Upper lobe of left lung (tissue), 6 donors: ENCODE results near the gene LEKR1. TPM values are rescaled to one million over a fixed set of nuclear protein-coding genes. Genes with fewer than 3 reads are reported as not detected.
A peak's percentile ranks its signal among the peaks of the same experiment; 100 is the strongest.

Source experiments
- ATAC-seq, 2 donors: fragments of 200-7000 bp; cut with Tn5 transposase; one replicate each; pipeline ENCODE4 v1.9.1; 2022; ENCODE audit warnings: mild to moderate bottlenecking in 2 of 2, moderate library complexity in 2 of 2; ENCODE audit not compliant: low FRiP score in 2 of 2
- DNase-seq, 2 donors: peaks; one replicate each; pipeline ENCODE4 v3.0.0-alpha.2; 2019 to 2020
- H3K27ac ChIP-seq, 4 donors: fragments of 200-600 bp; sonication (generic); one replicate each; pipeline ENCODE4 v1.5.1; 2016 to 2019
- H3K27me3 ChIP-seq, 4 donors: fragments of 200-600 bp; sonication (generic); one replicate each; pipeline ENCODE4 v1.5.1; 2017 to 2019
- H3K36me3 ChIP-seq, 4 donors: fragments of 200-600 bp; sonication (generic); one replicate each; pipeline ENCODE4 v1.5.1; 2016 to 2019
- H3K4me1 ChIP-seq, 4 donors: fragments of 200-600 bp; sonication (generic); one replicate each; pipeline ENCODE4 v1.5.1; 2018 to 2019
- H3K4me3 ChIP-seq, 4 donors: fragments of 200-600 bp; sonication (generic); one replicate each; pipeline ENCODE4 v1.5.1; 2017 to 2019; ENCODE audit warnings: mild to moderate bottlenecking in 2 of 4, moderate library complexity in 1 of 4
- H3K9me3 ChIP-seq, 4 donors: fragments of 200-600 bp; sonication (generic); one replicate each; pipeline ENCODE4 v1.5.1; 2018 to 2019
- CTCF ChIP-seq, 6 experiments: fragments of 450-650 bp in 4 of 6; fragments of 200-600 bp in 2 of 6; sonication (generic) in 2 of 6; IDR thresholded peaks; one replicate each; pipeline ENCODE4 v1.5.1; 2016 to 2019; ENCODE audit warnings: antibody characterized with exemption in 6 of 6
- EP300 ChIP-seq, 4 donors: sonication (generic); formaldehyde crosslinking; IDR thresholded peaks; one replicate each; pipeline ENCODE4 v1.5.1; 2017; ENCODE audit warnings: antibody characterized with exemption in 4 of 4, control low read depth in 2 of 4
- POLR2A ChIP-seq, 4 donors: fragments of 450-650 bp; IDR thresholded peaks; one replicate each; pipeline ENCODE4 v1.5.1; 2016 to 2017; ENCODE audit warnings: antibody characterized with exemption in 4 of 4, mild to moderate bottlenecking in 2 of 4
- POLR2AphosphoS5 ChIP-seq, 2 donors: sonication (generic); formaldehyde crosslinking; IDR thresholded peaks; one replicate each; pipeline ENCODE4 v1.5.1; 2017; ENCODE audit warnings: antibody characterized with exemption in 2 of 2
- WGBS, 2 donors: methylation state at CpG; one replicate each; pipeline ENCODE4 v1.1.5; 2017 to 2018; 5-methylcytosine and 5-hydroxymethylcytosine counted together
- total RNA-seq, 6 donors: library from RNA; depleted of rRNA in 4 of 6; stranded (reverse); fragments of >200 nt in 4 of 6; gene quantifications; one replicate each; pipeline versions ENCODE4 v1.1.0 to v1.2.1, GENCODE V29; 2016 to 2021
- donor health status: DM: no; HTN: no; CAD: no; lungs with moderate emphysema.
- donor health status: DM: no; HTN: yes; CAD: no; lungs with severe emphysema.

The LEKR1 gene
- total RNA-seq, 6 donors from 2014 or later = 1.0 to 9.1 (median 2.2) TPM

- TF ChIP-seq EP300 (IDR thresholded peaks at IDR 0.05) = no peak
- no peak for TF ChIP-seq CTCF (IDR thresholded peaks at IDR 0.05)
- no peak for TF ChIP-seq POLR2A (IDR thresholded peaks at IDR 0.05)
- Histone ChIP-seq H3K4me1 (no peaks in the 10 kb centered on the region), H3K9me3 (no peaks in the 10 kb centered on the region), H3K27ac (peak overlapping the region in 1 of 4 donors; percentile 30), H3K36me3 (no peaks in the 10 kb centered on the region), H3K4me3 (no peak overlapping the region), H3K27me3 (no peaks in the 10 kb centered on the region)
- DNase-seq (no peak), ATAC-seq (no peak)
- 73 to 83% methylated on average over 7 of the region's 7 CpGs for WGBS, 2 donors
These were observed 243.9 kb downstream of the LEKR1 start for GRCh38 chr3:157069846-157070677.

- Histone ChIP-seq H3K27ac (peak overlapping the region in 1 of 4 donors; percentile 30), H3K4me3 (no peak overlapping the region), H3K9me3 (no peaks in the 10 kb centered on the region), H3K27me3 (no peaks in the 10 kb centered on the region), H3K4me1 (no peaks in the 10 kb centered on the region), H3K36me3 (no peaks in the 10 kb centered on the region)
- TF ChIP-seq POLR2AphosphoS5 (IDR thresholded peaks at IDR 0.05) = no peak
- TF ChIP-seq POLR2A (IDR thresholded peaks at IDR 0.05) = no peak
- no peak for TF ChIP-seq EP300 (IDR thresholded peaks at IDR 0.05)
- TF ChIP-seq CTCF (IDR thresholded peaks at IDR 0.05) = no peak
- WGBS, 2 donors = 68 to 75% methylated on average over 2 of the region's 2 CpGs
- ATAC-seq (peak in 1 of 2 donors; percentile 49), DNase-seq (no peak)
These were observed 244.5 kb downstream of the LEKR1 start for GRCh38 chr3:157070678-157070999.

GRCh38 chr3:157071744-157072525 lies 245.8 kb downstream of the LEKR1 start:
- H3K4me3 ChIP-seq = no peak overlapping the region
- no peaks in the 10 kb centered on the region for H3K27me3 ChIP-seq
- no peaks in the 10 kb centered on the region for H3K36me3 ChIP-seq
- no peaks in the 10 kb centered on the region for H3K9me3 ChIP-seq
- H3K4me1 ChIP-seq = no peaks in the 10 kb centered on the region
- ATAC-seq (no peak), DNase-seq (no peak)
- 88 to 100% methylated on average over 2 of the region's 2 CpGs for WGBS, 2 donors
- H3K27ac ChIP-seq = no peak overlapping the region
- TF ChIP-seq POLR2A (IDR thresholded peaks at IDR 0.05) (no peak), EP300 (IDR thresholded peaks at IDR 0.05) (no peak), CTCF (IDR thresholded peaks at IDR 0.05) (no peak), POLR2AphosphoS5 (IDR thresholded peaks at IDR 0.05) (no peak)

- ATAC-seq (no peak), DNase-seq (no peak)
- WGBS, 2 donors = 73 to 75% methylated on average over 4 of the region's 4 CpGs
- TF ChIP-seq POLR2AphosphoS5 (IDR thresholded peaks at IDR 0.05) (no peak), EP300 (IDR thresholded peaks at IDR 0.05) (no peak), CTCF (IDR thresholded peaks at IDR 0.05) (no peak), POLR2A (IDR thresholded peaks at IDR 0.05) (no peak)
- no peaks in the 10 kb centered on the region for H3K9me3 ChIP-seq
- no peaks in the 10 kb centered on the region for H3K36me3 ChIP-seq
- no peak overlapping the region for H3K27ac ChIP-seq
- H3K27me3 ChIP-seq = no peaks in the 10 kb centered on the region
- H3K4me1 ChIP-seq = no peaks in the 10 kb centered on the region
- H3K4me3 ChIP-seq = no peak overlapping the region
These were observed 247.7 kb downstream of the LEKR1 start for GRCh38 chr3:157073810-157074209.
